Stimulated activated CD4-positive, alpha-beta T cell treated with anti-CD3 and anti-CD28 coated beads, Interleukin-2, amount 100 ng/mL, for 24 hours (primary cell): ENCODE data around the gene VEZT.
"Not testable (repeated sequence)": the region's sequence is repeated elsewhere in the genome, so short reads cannot be mapped to it uniquely, and the experiment has no call there.

Source experiments
- DNase-seq, 2 donors: peaks; one replicate each; pipeline ENCODE4 v3.0.0-alpha.2; 2020

Gene VEZT

GRCh38 chr12:95258151-95258550, 40.5 kb downstream of the VEZT start:
- DNase-seq = no peak

GRCh38 chr12:95258803-95259202, 41.2 kb downstream of the VEZT start:
- DNase-seq = no peak

- DNase-seq = no peak
Observed at GRCh38 chr12:95259368-95259767, 41.8 kb downstream of the VEZT start.

GRCh38 chr12:95261109-95261508, 43.5 kb downstream of the VEZT start:
- no peak for DNase-seq

GRCh38 chr12:95262808-95263207, 45.2 kb downstream of the VEZT start:
- no peak for DNase-seq

GRCh38 chr12:95265765-95266164, 48.2 kb downstream of the VEZT start:
- no peak for DNase-seq

GRCh38 chr12:95266254-95266653, 48.6 kb downstream of the VEZT start:
- no peak for DNase-seq

- no peak for DNase-seq
Observed at GRCh38 chr12:95269892-95270291, 52.3 kb downstream of the VEZT start.

GRCh38 chr12:95271465-95271864, 53.9 kb downstream of the VEZT start:
- no peak for DNase-seq

GRCh38 chr12:95277139-95277538, 59.5 kb downstream of the VEZT start:
- DNase-seq = no peak

- DNase-seq = no peak
Observed at GRCh38 chr12:95279856-95280255, 62.2 kb downstream of the VEZT start.

GRCh38 chr12:95282266-95282665, 64.7 kb downstream of the VEZT start:
- no peak for DNase-seq

- no peak for DNase-seq
Observed at GRCh38 chr12:95283371-95283770, 65.8 kb downstream of the VEZT start.

- DNase-seq = no peak
Observed at GRCh38 chr12:95286713-95287112, 69.1 kb downstream of the VEZT start.

GRCh38 chr12:95291501-95291900, 73.9 kb downstream of the VEZT start:
- DNase-seq = no peak

GRCh38 chr12:95298916-95299315, 81.3 kb downstream of the VEZT start:
- no peak for DNase-seq

GRCh38 chr12:95300286-95300685, 82.7 kb downstream of the VEZT start:
- no peak for DNase-seq

GRCh38 chr12:95303476-95303875, 85.9 kb downstream of the VEZT start:
- no peak for DNase-seq

- DNase-seq = no peak
Observed at GRCh38 chr12:95304673-95305198, 87.1 kb downstream of the VEZT start.

- no peak for DNase-seq
Observed at GRCh38 chr12:95312656-95313055, 95.0 kb downstream of the VEZT start.

- not testable (repeated sequence) for DNase-seq
Observed at GRCh38 chr12:95314756-95315155, 97.1 kb downstream of the VEZT start.

- no peak for DNase-seq
Observed at GRCh38 chr12:95316798-95317197, 99.2 kb downstream of the VEZT start.

- DNase-seq = no peak
Observed at GRCh38 chr12:95318071-95318545, 100.5 kb downstream of the VEZT start.

GRCh38 chr12:95319694-95320331, 102.2 kb downstream of the VEZT start:
- DNase-seq = no peak
